GM12878 (cell line): ENCODE data around the gene RADIL. TPM values are rescaled to one million over a fixed set of nuclear protein-coding genes. Genes with fewer than 3 reads are reported as not detected.

ENCODE experiments used
- ATAC-seq: fragments of 200-7000 bp; cut with Tn5 transposase; 3 replicates; pipeline ENCODE4 v1.9.1; 2020; ENCODE audit warnings: mild to moderate bottlenecking, moderate library complexity
- BruUV-seq: library from RNA; stranded (reverse); fragments of 400-500 nt; replicated peaks from 2 replicates; lab custom pipeline; 2021; lab: Mats Ljungman, UMichigan
- CTCF ChIA-PET: fragments of 300-600 bp; sonication (Branson Sonifier 250); formaldehyde crosslinking; extraction: SDS; loops from one replicate; lab custom pipeline; 2021; ENCODE audit warnings: inconsistent platforms; lab: Yijun Ruan, JAX
- POLR2A ChIA-PET: fragments of 350-600 bp; formaldehyde crosslinking; extraction: SDS; loops from one replicate; lab custom pipeline; 2021; ENCODE audit warnings: inconsistent platforms; lab: Charles Lee
- RAD21 ChIA-PET: fragments of 300-600 bp; sonication (Branson Sonifier 250); formaldehyde crosslinking; loops from one replicate; lab custom pipeline; 2023; ENCODE audit warnings: antibody characterized with exemption; ENCODE audit not compliant: unreplicated experiment; lab: Charles Lee
- SMC1A ChIA-PET: fragments of 300-600 bp; sonication (Branson Sonifier 250); formaldehyde crosslinking; loops from one replicate; lab custom pipeline; 2023; ENCODE audit not compliant: unreplicated experiment, uncharacterized antibody; lab: Charles Lee
- DNase-seq: peaks from one replicate; pipeline ENCODE4 v3.0.0-alpha.2; 2011; ENCODE audit warnings: low read depth, low spot score
- FAIRE-seq: peaks from 3 replicates; lab custom pipeline; 2011; peaks lifted over from hg19 to GRCh38; lab: Jason Lieb, UNC
- H2AFZ ChIP-seq: 2 replicates; pipeline ENCODE4 v1.6.0; 2011; ENCODE audit warnings: low read depth, low read length, control low read depth; ENCODE audit not compliant: control insufficient read depth
- H3K27ac ChIP-seq: 2 replicates; pipeline ENCODE4 v1.5.1; 2011; ENCODE audit warnings: control low read depth; ENCODE audit not compliant: control insufficient read depth, insufficient read depth
- H3K27me3 ChIP-seq, 2 experiments: replicated peaks in 1 of 2; 2 replicates each; pipeline versions ENCODE4 v1.6.0 to v1.6.1; 2011; ENCODE audit warnings: low read length in 1 of 2; ENCODE audit not compliant: control insufficient read depth in 2 of 2, insufficient read depth in 2 of 2
- H3K36me3 ChIP-seq, 2 experiments: 2 replicates each; pipeline ENCODE4 v1.5.1; 2011; ENCODE audit warnings: low read length in 1 of 2; ENCODE audit not compliant: control insufficient read depth in 2 of 2, insufficient read depth in 2 of 2
- H3K4me1 ChIP-seq: 2 replicates; pipeline ENCODE4 v1.6.1; 2011; ENCODE audit warnings: mild to moderate bottlenecking, low read length, moderate library complexity, mixed read lengths; ENCODE audit not compliant: control insufficient read depth, insufficient read depth
- H3K4me2 ChIP-seq: 2 replicates; pipeline ENCODE4 v1.6.0; 2011; ENCODE audit warnings: control low read depth; ENCODE audit not compliant: control insufficient read depth, insufficient read depth
- H3K4me3 ChIP-seq: fragments of 200-600 bp; sonication (generic); 2 replicates; pipeline ENCODE4 v1.5.1; 2016
- H3K79me2 ChIP-seq: 2 replicates; pipeline ENCODE4 v1.6.0; 2011; ENCODE audit warnings: low read length; ENCODE audit not compliant: control insufficient read depth, insufficient read depth
- H3K9ac ChIP-seq: 2 replicates; pipeline ENCODE4 v1.8.0; 2011; ENCODE audit warnings: low read length, control low read depth, mixed read lengths; ENCODE audit not compliant: control insufficient read depth, insufficient read depth
- H3K9me3 ChIP-seq: replicated peaks from 3 replicates; pipeline ENCODE4 v1.5.1; 2011; ENCODE audit warnings: mild to moderate bottlenecking, low read length; ENCODE audit not compliant: control insufficient read depth, insufficient read depth
- H4K20me1 ChIP-seq: 2 replicates; pipeline ENCODE4 v1.6.0; 2011; ENCODE audit not compliant: control insufficient read depth, insufficient read depth
- FOS ChIP-seq: IDR thresholded peaks from 3 replicates; pipeline ENCODE4 v1.6.1; 2011; ENCODE audit warnings: borderline replicate concordance; ENCODE audit not compliant: insufficient read length; ENCODE audit errors: extremely low read depth
- NFIC ChIP-seq: IDR thresholded peaks from 2 replicates; pipeline ENCODE4 v1.6.1; 2012; ENCODE audit warnings: low read depth, mild to moderate bottlenecking, inconsistent platforms, low read length, moderate library complexity
- NFYB ChIP-seq: IDR thresholded peaks from 2 replicates; pipeline ENCODE4 v1.6.1; 2011; ENCODE audit warnings: low read depth, mild to moderate bottlenecking, low read length, improper control_type of control experiment, moderate library complexity; ENCODE audit not compliant: insufficient read depth
- NR2F1 ChIP-seq: fragments of 450-650 bp; conservative IDR thresholded peaks from 2 replicates; pipeline ENCODE4 v1.6.1; 2017; ENCODE audit warnings: mild to moderate bottlenecking
- NRF1 ChIP-seq: conservative IDR thresholded peaks from 2 replicates; pipeline ENCODE4 v1.6.1; 2011; ENCODE audit warnings: mild to moderate bottlenecking, low read depth, low read length, improper control_type of control experiment
- POU2F2 ChIP-seq: IDR thresholded peaks from 3 replicates; pipeline ENCODE4 v1.6.1; 2011; ENCODE audit warnings: low read depth, mild to moderate bottlenecking, low read length, borderline replicate concordance
- SUPT20H ChIP-seq: IDR thresholded peaks from 2 replicates; pipeline ENCODE4 v1.6.1; 2011; ENCODE audit warnings: low read depth, mild to moderate bottlenecking, low read length, moderate library complexity, borderline replicate concordance; ENCODE audit not compliant: control insufficient read depth
- TBL1XR1 ChIP-seq: IDR thresholded peaks from 2 replicates; pipeline ENCODE4 v1.6.1; 2012; ENCODE audit warnings: low read depth, low read length, improper control_type of control experiment
- TCF7 ChIP-seq: IDR thresholded peaks from 2 replicates; pipeline ENCODE4 v1.6.1; 2014; ENCODE audit warnings: antibody characterized with exemption, borderline replicate concordance
- YBX1 ChIP-seq: fragments of 450-650 bp; IDR thresholded peaks from 2 replicates; pipeline ENCODE4 v1.6.1; 2016; ENCODE audit warnings: antibody characterized with exemption
- WGBS: methylation state at CpG from one replicate; pipeline ENCODE4 v1.1.6; 2016; ENCODE audit warnings: low lambda C conversion rate; ENCODE audit not compliant: insufficient replicate concordance, insufficient coverage; ENCODE audit errors: missing lambda C conversion rate; 5-methylcytosine and 5-hydroxymethylcytosine counted together
- in situ Hi-C: fragments of 300-500 bp; cut with MboI; formaldehyde crosslinking; loops from 9 replicates; pipeline ENCODE4 v1.14.3; 2018; ENCODE audit warnings: mixed read lengths
- intact Hi-C: fragments of 100-400 bp; cut with micrococcal nuclease; formaldehyde crosslinking; loops from one replicate; pipeline ENCODE4 v1.14.2; 2022; ENCODE audit not compliant: unreplicated experiment
- polyA plus RNA-seq, 11 experiments: library from polyadenylated mRNA; depleted of rRNA in 4 of 11; unstranded in 6 of 11; stranded (reverse) in 5 of 11; fragments of >200 nt; fragmentation: Nextera tagmentation in 4 of 11; fragmentation: Illumina TruSeq in 1 of 11; extraction: Ambion mirVana in 4 of 11; extraction: Trizol in 1 of 11; gene quantifications; 1 replicate in 1 of 11; 2 replicates in 10 of 11; pipeline versions ENCODE4 v1.2.1 to v1.2.3, GENCODE V29; 2011 to 2016; ENCODE audit warnings: inconsistent platforms in 2 of 11, missing spikeins in 2 of 11, low read depth in 1 of 11
- total RNA-seq, 4 experiments: library from RNA; depleted of rRNA in 3 of 4; stranded (reverse); fragments of >200 nt in 3 of 4; fragmentation: Illumina TruSeq in 1 of 4; extraction: Trizol in 1 of 4; gene quantifications; 2 replicates each; pipeline versions ENCODE4 v1.2.1 to v1.2.3, GENCODE V29; 2013 to 2021
- TF ChIP-seq, protein P1 (sequence below): fragments of 450-650 bp; formaldehyde crosslinking; IDR thresholded peaks from 2 replicates; pipeline ENCODE4 v1.5.0; 2022; ENCODE audit warnings: mild to moderate bottlenecking, missing genetic modification characterization
- TF ChIP-seq, protein P2 (sequence below): fragments of 450-650 bp; IDR thresholded peaks from 2 replicates; pipeline ENCODE4 v1.6.1; 2018; ENCODE audit warnings: borderline replicate concordance, mild to moderate bottlenecking; ENCODE audit not compliant: partially characterized antibody
- TF ChIP-seq, protein P3 (sequence below): IDR thresholded peaks from 2 replicates; pipeline ENCODE4 v1.6.1; 2011; ENCODE audit warnings: low read depth, mild to moderate bottlenecking, low read length, moderate library complexity, borderline replicate concordance; ENCODE audit errors: extremely low read depth

The RADIL gene
- total and polyA plus RNA-seq, 10 of the 15 experiments (the other 5 are each of a cell fraction or from before 2014, with no cell fraction given), result 0.05 to 0.06 TPM; not detected in 8

DNA sequence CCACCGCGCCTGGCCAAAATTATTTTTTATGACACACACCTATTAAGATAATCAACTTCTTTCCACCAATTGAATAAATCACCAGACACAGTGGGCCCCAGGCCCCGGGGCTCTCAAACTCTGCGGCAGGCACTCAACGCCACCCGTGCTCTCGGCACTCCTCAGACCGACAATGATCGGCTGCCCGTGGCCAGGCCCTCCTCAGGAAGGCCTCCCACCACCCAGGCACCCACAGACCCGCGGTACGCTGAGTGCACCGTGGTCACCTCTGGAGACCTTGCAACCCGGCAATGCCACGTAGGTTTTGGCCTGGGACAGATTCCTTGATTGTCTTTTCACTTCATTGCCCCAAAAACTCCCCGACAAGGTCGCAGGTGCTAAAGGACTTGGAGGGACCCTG lies 6.9 kb downstream of the RADIL start (continued):
- TF ChIP-seq, protein P1, sequence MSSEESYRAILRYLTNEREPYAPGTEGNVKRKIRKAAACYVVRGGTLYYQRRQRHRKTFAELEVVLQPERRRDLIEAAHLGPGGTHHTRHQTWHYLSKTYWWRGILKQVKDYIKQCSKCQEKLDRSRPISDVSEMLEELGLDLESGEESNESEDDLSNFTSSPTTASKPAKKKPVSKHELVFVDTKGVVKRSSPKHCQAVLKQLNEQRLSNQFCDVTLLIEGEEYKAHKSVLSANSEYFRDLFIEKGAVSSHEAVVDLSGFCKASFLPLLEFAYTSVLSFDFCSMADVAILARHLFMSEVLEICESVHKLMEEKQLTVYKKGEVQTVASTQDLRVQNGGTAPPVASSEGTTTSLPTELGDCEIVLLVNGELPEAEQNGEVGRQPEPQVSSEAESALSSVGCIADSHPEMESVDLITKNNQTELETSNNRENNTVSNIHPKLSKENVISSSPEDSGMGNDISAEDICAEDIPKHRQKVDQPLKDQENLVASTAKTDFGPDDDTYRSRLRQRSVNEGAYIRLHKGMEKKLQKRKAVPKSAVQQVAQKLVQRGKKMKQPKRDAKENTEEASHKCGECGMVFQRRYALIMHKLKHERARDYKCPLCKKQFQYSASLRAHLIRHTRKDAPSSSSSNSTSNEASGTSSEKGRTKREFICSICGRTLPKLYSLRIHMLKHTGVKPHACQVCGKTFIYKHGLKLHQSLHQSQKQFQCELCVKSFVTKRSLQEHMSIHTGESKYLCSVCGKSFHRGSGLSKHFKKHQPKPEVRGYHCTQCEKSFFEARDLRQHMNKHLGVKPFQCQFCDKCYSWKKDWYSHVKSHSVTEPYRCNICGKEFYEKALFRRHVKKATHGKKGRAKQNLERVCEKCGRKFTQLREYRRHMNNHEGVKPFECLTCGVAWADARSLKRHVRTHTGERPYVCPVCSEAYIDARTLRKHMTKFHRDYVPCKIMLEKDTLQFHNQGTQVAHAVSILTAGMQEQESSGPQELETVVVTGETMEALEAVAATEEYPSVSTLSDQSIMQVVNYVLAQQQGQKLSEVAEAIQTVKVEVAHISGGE (CRISPR knock-in tag), result no peak
- no peak for TF ChIP-seq TCF7

DNA sequence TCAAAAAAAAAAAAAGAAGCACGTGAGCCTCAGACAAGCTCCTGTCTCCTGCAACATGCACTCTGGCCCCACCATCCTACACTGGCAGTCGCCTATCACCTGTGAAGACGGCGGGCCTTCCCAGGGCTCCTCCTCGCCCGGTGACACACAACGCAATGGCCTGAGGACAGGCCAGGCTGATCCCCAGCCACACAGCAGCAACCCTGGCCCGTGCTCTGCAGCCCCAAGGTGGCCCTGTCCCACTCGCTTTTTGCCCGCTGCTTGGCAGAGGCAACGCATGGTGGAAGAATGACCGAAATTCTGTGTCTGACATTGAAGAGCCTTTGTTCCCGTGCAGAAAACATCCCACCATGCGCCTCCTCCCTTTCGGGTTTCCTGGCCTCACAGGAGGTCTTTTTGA lies 8.1 kb downstream of the RADIL start:
- Histone ChIP-seq H3K79me2 (no peaks in the 10 kb centered on the region), H3K9ac (no peak overlapping the region), H2AFZ (no peak overlapping the region), H3K4me2 (no peak overlapping the region), H3K27me3 (no peaks in the 10 kb centered on the region; a peak in 1 of 4 replicates), H3K4me1 (no peaks in the 10 kb centered on the region), H3K36me3 (no peaks in the 10 kb centered on the region), H3K4me3 (no peak overlapping the region), H4K20me1 (no peaks in the 10 kb centered on the region), H3K9me3 (no peaks in the 10 kb centered on the region), H3K27ac (no peak overlapping the region)
- in situ Hi-C loops (no loop called here), intact Hi-C loops (no loop called here)
- 67% methylated on average over 14 of the region's 15 CpGs for WGBS
- CTCF ChIA-PET, result no interaction called here
- POLR2A ChIA-PET, result interaction anchor here (0.6 kb wide), 1 partner anchor 201 kb away, joined by 3 read pairs; no protein-coding TSS in a partner anchor
- DNase-seq (no peak), FAIRE-seq (no peak), ATAC-seq (no peak)
- RAD21 ChIA-PET, result no interaction called here
- no TSS peak for BruUV-seq
- SMC1A ChIA-PET, result no interaction called here
- TF ChIP-seq TBL1XR1 (no peak), YBX1 (no peak), NR2F1 (no peak), NFIC (no peak), POU2F2 (no peak), NRF1 (no peak), FOS (no peak), NFYB (no peak), SUPT20H (no peak)
- TF ChIP-seq, protein P2, sequence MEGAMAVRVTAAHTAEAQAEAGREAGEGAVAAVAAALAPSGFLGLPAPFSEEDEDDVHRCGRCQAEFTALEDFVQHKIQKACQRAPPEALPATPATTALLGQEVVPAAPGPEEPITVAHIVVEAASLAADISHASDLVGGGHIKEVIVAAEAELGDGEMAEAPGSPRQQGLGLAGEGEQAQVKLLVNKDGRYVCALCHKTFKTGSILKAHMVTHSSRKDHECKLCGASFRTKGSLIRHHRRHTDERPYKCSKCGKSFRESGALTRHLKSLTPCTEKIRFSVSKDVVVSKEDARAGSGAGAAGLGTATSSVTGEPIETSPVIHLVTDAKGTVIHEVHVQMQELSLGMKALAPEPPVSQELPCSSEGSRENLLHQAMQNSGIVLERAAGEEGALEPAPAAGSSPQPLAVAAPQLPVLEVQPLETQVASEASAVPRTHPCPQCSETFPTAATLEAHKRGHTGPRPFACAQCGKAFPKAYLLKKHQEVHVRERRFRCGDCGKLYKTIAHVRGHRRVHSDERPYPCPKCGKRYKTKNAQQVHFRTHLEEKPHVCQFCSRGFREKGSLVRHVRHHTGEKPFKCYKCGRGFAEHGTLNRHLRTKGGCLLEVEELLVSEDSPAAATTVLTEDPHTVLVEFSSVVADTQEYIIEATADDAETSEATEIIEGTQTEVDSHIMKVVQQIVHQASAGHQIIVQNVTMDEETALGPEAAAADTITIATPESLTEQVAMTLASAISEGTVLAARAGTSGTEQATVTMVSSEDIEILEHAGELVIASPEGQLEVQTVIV, result no peak
- TF ChIP-seq, protein P3, sequence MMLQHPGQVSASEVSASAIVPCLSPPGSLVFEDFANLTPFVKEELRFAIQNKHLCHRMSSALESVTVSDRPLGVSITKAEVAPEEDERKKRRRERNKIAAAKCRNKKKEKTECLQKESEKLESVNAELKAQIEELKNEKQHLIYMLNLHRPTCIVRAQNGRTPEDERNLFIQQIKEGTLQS, result no peak
